Activated CD4-positive, alpha-beta T cell treated with anti-CD3 and anti-CD28 coated beads for 4 hours (primary cell): Measurements from ENCODE around the gene TGIF2LY.
"Not testable (repeated sequence)": the region's sequence is repeated elsewhere in the genome, so short reads cannot be mapped to it uniquely, and the experiment has no call there.

ENCODE experiments used
- DNase-seq, 2 donors: peaks; one replicate each; pipeline ENCODE4 v3.0.0-alpha.2; 2020

Gene TGIF2LY

DNA sequence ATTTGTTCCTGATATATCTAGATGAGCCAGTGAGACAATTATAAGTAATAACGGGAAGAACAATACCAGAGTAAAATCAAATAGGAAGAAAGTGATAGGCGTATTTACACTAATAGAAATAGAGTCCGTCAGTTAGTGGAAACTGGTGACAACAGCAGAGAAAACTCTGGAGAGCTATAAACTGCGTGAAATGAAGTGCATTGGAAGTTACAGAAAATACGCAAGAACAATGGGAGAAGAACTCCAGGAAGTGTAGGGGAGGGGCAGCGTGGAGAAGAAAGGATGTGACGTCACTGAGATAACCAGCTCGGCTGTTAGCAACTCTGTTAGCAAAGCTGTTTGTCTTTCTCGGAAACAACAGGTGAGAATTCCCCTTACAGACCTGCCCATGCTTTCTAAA lies at the start of gene TGIF2LY:
TSS of gene TGIF2LY (plus strand) at position 301 of the 400 bp plus-strand sequence. CDS start 178 bp downstream, outside the sequence.
- not testable (repeated sequence) for DNase-seq
